K562 (cell line): ENCODE data around the gene SFXN2. TPM values are rescaled to one million over a fixed set of nuclear protein-coding genes. Genes with fewer than 3 reads are reported as not detected.

Experiments
- HNRNPUL1 ChIP-seq: fragments of 200-400 bp; formaldehyde crosslinking; IDR thresholded peaks from 2 replicates; pipeline ENCODE4 v1.6.1; 2017; ENCODE audit warnings: low read length
- PHF21A ChIP-seq: fragments of 450-650 bp; IDR thresholded peaks from 2 replicates; pipeline ENCODE4 v1.6.1; 2017; ENCODE audit warnings: low read depth, borderline replicate concordance
- RAD51 ChIP-seq: fragments of 450-650 bp; IDR thresholded peaks from 2 replicates; pipeline ENCODE4 v1.7.1; 2016; ENCODE audit warnings: low read depth, mild to moderate bottlenecking, borderline replicate concordance
- YY1 ChIP-seq, 3 experiments: IDR thresholded peaks; 2 replicates each; pipeline ENCODE4 v1.6.1; 2011; ENCODE audit warnings: low read length in 2 of 3, mild to moderate bottlenecking in 2 of 3, moderate library complexity in 2 of 3, borderline replicate concordance in 1 of 3, control low read depth in 1 of 3, low read depth in 1 of 3; ENCODE audit not compliant: insufficient read depth in 3 of 3, insufficient replicate concordance in 2 of 3, control insufficient read depth in 1 of 3, insufficient read length in 1 of 3; ENCODE audit errors: extremely low read depth in 1 of 3
- polyA plus RNA-seq, 8 experiments: library from polyadenylated mRNA; depleted of rRNA in 4 of 8; stranded (reverse) in 5 of 8; unstranded in 3 of 8; fragments of >200 nt; fragmentation: Nextera tagmentation in 2 of 8; fragmentation: Illumina TruSeq in 1 of 8; extraction: Ambion mirVana in 2 of 8; extraction: Trizol in 1 of 8; gene quantifications; 2 replicates each; pipeline versions ENCODE4 v1.2.1 to v1.2.3, GENCODE V29; 2011 to 2014; ENCODE audit warnings: inconsistent platforms in 1 of 8, missing spikeins in 1 of 8
- total RNA-seq, 7 experiments: library from RNA; depleted of rRNA in 6 of 7; stranded (reverse); fragments of >200 nt in 6 of 7; fragmentation: Illumina TruSeq in 2 of 7; extraction: Trizol in 2 of 7; gene quantifications; 2 replicates each; pipeline versions ENCODE4 v1.2.1 to v1.2.3, GENCODE V29; 2011 to 2021; ENCODE audit warnings: low replicate concordance in 1 of 7
- TF ChIP-seq, protein P1 (sequence below): fragments of 250-450 bp; sonication (Bioruptor Pico); IDR thresholded peaks from 2 replicates; pipeline ENCODE4 v1.8.0; 2021; ENCODE audit warnings: mild to moderate bottlenecking, moderate library complexity
- TF ChIP-seq, protein P2 (sequence below), 2 experiments: fragments of 450-650 bp; formaldehyde crosslinking in 1 of 2; IDR thresholded peaks; 2 replicates each; pipeline versions ENCODE4 v1.4.0 to v1.6.1; 2014 to 2020; ENCODE audit warnings: mild to moderate bottlenecking in 2 of 2, borderline replicate concordance in 1 of 2, low read depth in 1 of 2
- TF ChIP-seq, protein P3 (sequence below), 3 experiments: IDR thresholded peaks in 2 of 3; conservative IDR thresholded peaks in 1 of 3; 2 replicates each; pipeline ENCODE4 v1.5.1; 2011 to 2012; ENCODE audit warnings: low read length in 3 of 3, mild to moderate bottlenecking in 3 of 3, control low read depth in 2 of 3, improper control_type of control experiment in 1 of 3, inconsistent platforms in 1 of 3, low read depth in 1 of 3, mixed read lengths in 1 of 3, moderate library complexity in 1 of 3; ENCODE audit not compliant: insufficient read depth in 2 of 3
- TF ChIP-seq, protein P4 (sequence below): IDR thresholded peaks from 2 replicates; pipeline ENCODE4 v1.6.1; 2011; ENCODE audit warnings: borderline replicate concordance, low read depth, mild to moderate bottlenecking, moderate library complexity, low read length; ENCODE audit not compliant: insufficient read depth, poor library complexity, severe bottlenecking
- TF ChIP-seq, protein P5 (sequence below): fragments of 250-450 bp; sonication (Bioruptor Pico); IDR thresholded peaks from 2 replicates; pipeline ENCODE4 v1.5.0; 2022; ENCODE audit warnings: mild to moderate bottlenecking

The SFXN2 gene
- total and polyA plus RNA-seq, 9 of the 15 experiments (the other 6 are each of a cell fraction or from before 2014, with no cell fraction given), result 7.3 to 23.8 (median 15.7) TPM

DNA sequence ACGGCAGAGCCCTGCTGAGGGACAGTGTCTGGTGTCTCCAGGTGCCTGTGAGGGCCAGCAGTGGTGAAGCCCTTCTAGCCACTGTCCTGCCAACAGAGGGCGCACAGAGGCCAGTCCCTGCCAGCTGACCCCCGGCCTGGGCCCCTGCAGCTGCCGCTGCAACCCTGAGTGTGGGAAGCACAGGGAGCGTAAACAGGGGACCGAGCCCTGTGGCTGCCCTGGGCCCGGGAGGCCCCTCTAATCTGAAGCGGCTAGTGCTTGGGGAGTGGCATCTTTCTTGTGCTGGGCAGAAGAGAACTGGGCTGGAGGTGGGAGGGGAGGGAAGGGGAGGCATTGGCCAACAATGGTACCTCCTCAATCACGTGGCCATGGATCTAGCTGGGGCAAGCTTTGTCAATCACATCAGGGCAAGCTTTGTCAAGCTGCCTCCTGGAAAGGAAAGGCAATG, 35.6 kb upstream of the SFXN2 start (continued):
- TF ChIP-seq, protein P1, sequence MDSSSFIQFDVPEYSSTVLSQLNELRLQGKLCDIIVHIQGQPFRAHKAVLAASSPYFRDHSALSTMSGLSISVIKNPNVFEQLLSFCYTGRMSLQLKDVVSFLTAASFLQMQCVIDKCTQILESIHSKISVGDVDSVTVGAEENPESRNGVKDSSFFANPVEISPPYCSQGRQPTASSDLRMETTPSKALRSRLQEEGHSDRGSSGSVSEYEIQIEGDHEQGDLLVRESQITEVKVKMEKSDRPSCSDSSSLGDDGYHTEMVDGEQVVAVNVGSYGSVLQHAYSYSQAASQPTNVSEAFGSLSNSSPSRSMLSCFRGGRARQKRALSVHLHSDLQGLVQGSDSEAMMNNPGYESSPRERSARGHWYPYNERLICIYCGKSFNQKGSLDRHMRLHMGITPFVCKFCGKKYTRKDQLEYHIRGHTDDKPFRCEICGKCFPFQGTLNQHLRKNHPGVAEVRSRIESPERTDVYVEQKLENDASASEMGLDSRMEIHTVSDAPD (CRISPR knock-in tag), result no peak
- TF ChIP-seq HNRNPUL1, result no peak
- TF ChIP-seq, protein P2, sequence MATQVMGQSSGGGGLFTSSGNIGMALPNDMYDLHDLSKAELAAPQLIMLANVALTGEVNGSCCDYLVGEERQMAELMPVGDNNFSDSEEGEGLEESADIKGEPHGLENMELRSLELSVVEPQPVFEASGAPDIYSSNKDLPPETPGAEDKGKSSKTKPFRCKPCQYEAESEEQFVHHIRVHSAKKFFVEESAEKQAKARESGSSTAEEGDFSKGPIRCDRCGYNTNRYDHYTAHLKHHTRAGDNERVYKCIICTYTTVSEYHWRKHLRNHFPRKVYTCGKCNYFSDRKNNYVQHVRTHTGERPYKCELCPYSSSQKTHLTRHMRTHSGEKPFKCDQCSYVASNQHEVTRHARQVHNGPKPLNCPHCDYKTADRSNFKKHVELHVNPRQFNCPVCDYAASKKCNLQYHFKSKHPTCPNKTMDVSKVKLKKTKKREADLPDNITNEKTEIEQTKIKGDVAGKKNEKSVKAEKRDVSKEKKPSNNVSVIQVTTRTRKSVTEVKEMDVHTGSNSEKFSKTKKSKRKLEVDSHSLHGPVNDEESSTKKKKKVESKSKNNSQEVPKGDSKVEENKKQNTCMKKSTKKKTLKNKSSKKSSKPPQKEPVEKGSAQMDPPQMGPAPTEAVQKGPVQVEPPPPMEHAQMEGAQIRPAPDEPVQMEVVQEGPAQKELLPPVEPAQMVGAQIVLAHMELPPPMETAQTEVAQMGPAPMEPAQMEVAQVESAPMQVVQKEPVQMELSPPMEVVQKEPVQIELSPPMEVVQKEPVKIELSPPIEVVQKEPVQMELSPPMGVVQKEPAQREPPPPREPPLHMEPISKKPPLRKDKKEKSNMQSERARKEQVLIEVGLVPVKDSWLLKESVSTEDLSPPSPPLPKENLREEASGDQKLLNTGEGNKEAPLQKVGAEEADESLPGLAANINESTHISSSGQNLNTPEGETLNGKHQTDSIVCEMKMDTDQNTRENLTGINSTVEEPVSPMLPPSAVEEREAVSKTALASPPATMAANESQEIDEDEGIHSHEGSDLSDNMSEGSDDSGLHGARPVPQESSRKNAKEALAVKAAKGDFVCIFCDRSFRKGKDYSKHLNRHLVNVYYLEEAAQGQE (IDR thresholded peaks at IDR 0.05; ENCODE audit: borderline replicate concordance), result peak; percentile 39; the same call in 1 of the 2 replicates
- TF ChIP-seq, protein P2 (CRISPR knock-in tag; IDR thresholded peaks at IDR 0.05; ENCODE audit: low read depth), result no peak
- TF ChIP-seq PHF21A, result no peak
- TF ChIP-seq, protein P3, sequence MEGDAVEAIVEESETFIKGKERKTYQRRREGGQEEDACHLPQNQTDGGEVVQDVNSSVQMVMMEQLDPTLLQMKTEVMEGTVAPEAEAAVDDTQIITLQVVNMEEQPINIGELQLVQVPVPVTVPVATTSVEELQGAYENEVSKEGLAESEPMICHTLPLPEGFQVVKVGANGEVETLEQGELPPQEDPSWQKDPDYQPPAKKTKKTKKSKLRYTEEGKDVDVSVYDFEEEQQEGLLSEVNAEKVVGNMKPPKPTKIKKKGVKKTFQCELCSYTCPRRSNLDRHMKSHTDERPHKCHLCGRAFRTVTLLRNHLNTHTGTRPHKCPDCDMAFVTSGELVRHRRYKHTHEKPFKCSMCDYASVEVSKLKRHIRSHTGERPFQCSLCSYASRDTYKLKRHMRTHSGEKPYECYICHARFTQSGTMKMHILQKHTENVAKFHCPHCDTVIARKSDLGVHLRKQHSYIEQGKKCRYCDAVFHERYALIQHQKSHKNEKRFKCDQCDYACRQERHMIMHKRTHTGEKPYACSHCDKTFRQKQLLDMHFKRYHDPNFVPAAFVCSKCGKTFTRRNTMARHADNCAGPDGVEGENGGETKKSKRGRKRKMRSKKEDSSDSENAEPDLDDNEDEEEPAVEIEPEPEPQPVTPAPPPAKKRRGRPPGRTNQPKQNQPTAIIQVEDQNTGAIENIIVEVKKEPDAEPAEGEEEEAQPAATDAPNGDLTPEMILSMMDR (IDR thresholded peaks at IDR 0.05 in 2 of 3, conservative IDR thresholded peaks at IDR 0.05 in 1 of 3; ENCODE audit: insufficient read depth in 2 of 3, low read depth in 1 of 3, low read length in 3 of 3), result peak; percentile 76 to 82 (median 80)
- TF ChIP-seq, protein P4, sequence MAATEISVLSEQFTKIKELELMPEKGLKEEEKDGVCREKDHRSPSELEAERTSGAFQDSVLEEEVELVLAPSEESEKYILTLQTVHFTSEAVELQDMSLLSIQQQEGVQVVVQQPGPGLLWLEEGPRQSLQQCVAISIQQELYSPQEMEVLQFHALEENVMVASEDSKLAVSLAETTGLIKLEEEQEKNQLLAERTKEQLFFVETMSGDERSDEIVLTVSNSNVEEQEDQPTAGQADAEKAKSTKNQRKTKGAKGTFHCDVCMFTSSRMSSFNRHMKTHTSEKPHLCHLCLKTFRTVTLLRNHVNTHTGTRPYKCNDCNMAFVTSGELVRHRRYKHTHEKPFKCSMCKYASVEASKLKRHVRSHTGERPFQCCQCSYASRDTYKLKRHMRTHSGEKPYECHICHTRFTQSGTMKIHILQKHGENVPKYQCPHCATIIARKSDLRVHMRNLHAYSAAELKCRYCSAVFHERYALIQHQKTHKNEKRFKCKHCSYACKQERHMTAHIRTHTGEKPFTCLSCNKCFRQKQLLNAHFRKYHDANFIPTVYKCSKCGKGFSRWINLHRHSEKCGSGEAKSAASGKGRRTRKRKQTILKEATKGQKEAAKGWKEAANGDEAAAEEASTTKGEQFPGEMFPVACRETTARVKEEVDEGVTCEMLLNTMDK, result peak; percentile 48
- TF ChIP-seq, protein P5, sequence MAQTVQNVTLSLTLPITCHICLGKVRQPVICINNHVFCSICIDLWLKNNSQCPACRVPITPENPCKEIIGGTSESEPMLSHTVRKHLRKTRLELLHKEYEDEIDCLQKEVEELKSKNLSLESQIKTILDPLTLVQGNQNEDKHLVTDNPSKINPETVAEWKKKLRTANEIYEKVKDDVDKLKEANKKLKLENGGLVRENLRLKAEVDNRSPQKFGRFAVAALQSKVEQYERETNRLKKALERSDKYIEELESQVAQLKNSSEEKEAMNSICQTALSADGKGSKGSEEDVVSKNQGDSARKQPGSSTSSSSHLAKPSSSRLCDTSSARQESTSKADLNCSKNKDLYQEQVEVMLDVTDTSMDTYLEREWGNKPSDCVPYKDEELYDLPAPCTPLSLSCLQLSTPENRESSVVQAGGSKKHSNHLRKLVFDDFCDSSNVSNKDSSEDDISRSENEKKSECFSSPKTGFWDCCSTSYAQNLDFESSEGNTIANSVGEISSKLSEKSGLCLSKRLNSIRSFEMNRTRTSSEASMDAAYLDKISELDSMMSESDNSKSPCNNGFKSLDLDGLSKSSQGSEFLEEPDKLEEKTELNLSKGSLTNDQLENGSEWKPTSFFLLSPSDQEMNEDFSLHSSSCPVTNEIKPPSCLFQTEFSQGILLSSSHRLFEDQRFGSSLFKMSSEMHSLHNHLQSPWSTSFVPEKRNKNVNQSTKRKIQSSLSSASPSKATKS (CRISPR knock-in tag), result no peak
- TF ChIP-seq RAD51, result peak; percentile 59; the same call in 1 of the 2 replicates
- TF ChIP-seq YY1 (IDR thresholded peaks at IDR 0.05; ENCODE audit: borderline replicate concordance in 1 of 3, control insufficient read depth in 1 of 3, extremely low read depth in 1 of 3, insufficient read depth in 3 of 3, insufficient read length in 1 of 3, insufficient replicate concordance in 2 of 3, low read depth in 1 of 3, low read length in 2 of 3), result peak in 1 of 3 experiments; percentile 9
